GM21717 (cell line): ENCODE results near the gene KRTDAP.

Experiments
- ATAC-seq: cut with Tn5 transposase; IDR thresholded peaks from one replicate; pipeline ENCODE4 v1.9.1; 2021; ENCODE audit warnings: mild to moderate bottlenecking, moderate library complexity; ENCODE audit not compliant: unreplicated experiment

The KRTDAP gene, protein sequence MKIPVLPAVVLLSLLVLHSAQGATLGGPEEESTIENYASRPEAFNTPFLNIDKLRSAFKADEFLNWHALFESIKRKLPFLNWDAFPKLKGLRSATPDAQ

DNA sequence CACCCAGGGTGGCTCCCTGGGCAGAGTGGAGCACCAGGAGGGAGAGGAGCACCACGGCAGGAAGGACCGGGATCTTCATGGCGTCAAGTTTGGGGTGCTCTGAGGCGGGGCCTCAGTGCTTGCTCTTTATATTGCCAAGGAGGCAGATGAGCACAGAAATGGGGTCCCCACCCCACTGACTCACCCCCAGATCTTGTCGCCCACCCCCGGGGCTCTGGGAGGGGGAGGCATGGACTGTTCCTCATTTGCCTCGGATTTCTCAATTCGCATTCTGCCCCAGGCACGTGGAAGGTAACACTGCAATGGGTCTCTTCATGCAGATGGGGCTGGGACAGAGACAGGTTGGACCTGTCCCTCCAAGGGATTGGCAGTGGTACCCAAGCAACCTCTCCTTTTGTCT is at the start of gene KRTDAP:
Gene KRTDAP (minus strand): TSS at position 101 of the 400 bp plus-strand sequence. CDS start 22 bp downstream, at position 79.
- no peak for ATAC-seq

DNA sequence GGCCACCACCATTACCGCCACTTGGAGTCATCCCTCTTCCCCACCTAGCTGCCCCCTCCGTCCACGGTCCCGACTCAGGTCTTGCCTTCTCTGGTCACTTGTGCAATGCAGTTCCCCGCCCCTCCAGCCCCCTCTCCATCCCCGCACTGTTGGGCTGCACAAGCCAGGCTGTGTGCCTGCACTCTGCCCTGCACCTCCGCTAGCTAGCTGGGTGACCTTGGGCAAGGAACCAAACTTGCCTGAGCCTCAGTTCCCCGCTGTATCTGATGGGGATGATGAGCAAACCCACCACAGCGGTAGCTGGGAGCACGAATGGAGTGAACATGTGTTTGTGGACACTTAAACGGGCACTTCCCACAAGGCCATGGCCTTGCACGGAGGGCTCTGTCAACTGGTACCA is 49.6 kb upstream of the KRTDAP start:
- ATAC-seq = no peak

DNA sequence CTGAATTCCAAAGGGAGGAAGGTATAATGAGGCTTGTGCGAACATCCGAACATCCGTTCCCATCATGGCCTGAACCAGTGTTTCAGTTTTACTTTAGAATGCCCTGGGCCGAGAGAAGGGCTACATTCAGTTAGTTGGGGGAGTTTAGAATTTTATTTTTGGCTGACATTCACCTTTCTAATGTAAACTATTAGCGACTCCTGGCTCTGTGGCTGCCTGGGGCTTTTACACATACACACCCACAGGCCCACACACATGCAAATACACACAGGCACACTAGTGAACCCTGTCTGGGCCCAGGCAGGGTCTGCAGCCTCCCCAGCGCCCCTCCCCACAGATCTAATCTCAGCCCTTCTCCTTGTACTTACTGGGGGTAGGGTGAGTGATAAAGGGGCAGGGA is 49.0 kb upstream of the KRTDAP start:
- no peak for ATAC-seq

DNA sequence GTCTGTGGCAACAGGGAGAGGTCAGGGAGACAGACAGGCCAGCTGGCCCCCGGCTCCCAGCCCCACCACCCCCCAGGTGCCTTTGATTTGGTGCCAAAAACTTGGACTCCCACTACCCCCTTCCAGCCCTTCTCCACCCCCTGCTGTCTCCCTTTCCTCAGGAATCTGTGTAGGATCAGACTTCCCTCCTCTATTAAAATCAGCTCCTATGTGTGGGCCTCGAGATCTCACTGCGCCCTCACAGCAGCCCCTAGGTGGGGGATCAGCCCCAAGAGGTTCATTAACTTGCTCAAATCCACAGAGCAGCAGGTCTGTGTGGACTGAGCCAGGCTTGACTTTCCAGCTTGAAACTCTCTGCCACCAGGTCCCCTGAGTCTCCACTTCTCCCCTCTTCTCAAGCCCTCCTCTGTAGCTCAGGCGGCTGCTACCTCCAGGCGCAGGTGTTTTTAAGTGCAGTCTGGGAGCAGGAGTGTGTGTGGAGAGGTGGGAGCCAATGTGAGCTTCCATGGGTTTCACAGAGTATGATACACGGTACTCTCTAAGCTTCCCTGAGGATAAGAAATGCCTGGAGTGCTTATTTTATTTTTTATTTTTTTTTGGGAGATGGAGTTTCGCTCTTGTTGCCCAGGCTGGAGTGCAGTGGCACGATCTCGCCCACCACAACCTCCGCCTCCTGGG is 44.7 kb upstream of the KRTDAP start:
- ATAC-seq = no peak

DNA sequence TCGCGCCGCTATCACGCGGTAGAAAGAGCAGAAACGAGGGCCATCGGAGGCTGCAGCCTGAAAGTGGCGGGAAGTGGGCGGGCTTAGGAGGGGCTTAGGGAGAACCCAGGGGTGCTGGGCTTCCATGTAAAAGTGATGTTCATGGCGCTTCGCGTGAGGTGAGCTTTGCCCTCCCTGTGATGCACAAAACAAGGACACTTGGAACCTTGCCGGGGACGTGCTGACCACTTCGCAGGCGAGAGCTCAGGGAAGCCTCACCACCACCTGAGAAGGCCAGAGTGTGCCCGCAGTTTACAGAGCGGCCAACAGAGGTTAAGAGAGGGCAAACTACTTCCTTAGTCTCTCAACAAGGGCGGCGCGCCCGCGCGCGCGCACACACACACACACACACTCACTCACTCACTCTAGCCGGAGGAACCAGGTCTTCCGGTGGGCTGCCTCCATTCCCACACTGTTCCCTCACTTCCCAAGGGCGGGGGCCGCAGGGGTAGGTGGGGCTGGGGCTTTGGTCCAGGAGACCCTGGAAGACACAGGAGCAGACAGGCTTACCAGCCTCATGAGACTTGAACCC is 43.6 kb upstream of the KRTDAP start:
- no peak for ATAC-seq

DNA sequence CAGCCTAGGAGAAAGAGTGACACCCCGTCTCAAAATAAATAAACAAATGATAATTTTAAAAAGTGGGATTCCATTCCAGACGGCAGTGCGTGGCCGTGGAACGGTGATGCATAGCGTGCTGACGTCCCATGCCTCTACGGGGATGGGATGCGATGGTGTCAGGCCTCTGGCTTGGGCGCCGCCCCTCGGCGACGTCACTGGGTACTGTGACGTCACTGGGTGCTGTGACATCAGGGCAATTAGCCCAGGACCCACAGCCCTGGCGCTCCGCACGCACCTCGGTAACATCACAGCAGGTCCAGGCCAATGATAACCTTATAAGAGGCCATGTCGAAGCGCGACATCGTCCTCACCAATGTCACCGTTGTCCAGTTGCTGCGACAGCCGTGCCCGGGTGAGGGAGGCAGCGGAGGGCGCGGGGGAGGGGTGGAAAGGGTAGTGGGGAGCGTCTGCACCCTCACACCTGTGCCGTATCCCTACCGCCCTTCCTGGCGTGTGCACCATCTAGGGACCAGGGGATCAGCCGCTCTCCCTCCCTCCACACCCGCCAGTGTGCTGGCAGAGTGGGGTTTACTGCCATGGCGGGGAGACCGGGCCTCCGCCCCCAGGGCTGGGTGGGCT is 43.0 kb upstream of the KRTDAP start, which contains the start of gene GAPDHS:
Gene GAPDHS (plus strand): TSS at position 256 of the 621 bp plus-strand sequence. CDS start 72 bp downstream, at position 328.
- no peak for ATAC-seq

DNA sequence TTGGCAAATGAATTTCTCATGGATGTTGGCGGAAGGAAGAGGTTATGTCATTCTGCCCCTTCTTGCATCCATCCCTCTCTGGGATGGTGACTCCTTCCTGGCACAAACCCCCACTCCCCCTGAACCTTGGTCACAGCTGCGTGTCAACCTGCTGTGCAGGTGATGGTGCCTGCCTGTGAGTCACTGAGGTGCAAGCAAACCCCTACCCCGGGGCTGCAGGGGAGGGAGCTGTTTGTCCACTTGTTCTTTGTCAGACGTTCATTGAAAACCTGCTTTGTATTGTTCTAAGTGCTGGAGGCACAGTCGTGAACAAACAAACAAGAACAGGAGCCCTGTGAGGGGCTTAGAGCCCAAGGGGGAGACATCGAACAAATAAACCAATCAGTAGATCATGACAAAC is 41.0 kb upstream of the KRTDAP start:
- no peak for ATAC-seq

DNA sequence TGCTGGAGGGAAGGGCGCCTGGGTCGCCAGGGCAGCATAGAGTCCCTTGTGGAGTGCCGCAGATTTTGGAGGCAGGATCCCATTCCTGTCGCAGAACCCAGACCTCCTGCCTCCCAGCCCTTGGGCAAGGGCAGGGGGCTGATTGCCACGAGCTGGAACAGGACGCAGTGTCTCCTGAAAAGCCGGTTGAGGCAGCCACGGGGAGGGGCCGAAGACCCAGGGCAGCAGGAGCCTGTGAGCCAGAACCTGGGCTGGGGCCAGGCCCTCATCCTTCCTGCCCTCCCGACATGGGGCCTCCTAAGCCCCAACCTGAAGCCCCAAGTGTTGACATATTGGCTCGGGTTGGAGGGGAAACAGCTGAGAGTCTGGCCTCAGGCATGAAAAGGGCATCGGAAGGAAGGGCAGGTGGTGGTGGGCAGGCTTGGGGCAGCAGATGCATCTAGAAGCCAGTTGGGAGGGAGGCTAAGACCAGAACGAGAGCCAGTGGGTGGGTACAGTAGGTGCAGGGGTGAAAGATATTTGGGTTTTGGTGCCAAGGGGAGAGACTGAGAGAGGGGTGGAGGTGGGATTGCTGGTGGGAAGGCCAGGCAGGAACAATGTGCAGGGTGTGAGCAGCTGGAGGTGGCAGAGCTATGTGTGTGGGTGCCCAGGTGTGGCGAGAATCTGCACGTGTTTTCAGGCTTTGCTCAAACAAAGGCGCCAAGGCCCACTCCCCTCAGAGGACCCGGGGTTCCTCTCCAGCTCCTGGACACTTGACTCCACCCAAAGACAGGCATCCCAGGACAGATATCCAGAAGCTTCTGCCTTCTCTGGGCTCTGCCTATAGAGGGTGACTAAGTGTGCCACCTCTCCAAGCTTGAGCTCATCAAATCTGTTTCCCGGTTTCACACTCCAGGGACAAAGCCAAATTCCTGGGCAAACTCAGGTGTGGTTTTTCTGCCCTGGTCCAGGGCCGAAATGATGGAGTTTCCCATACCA is 39.3 kb upstream of the KRTDAP start:
- no peak for ATAC-seq

DNA sequence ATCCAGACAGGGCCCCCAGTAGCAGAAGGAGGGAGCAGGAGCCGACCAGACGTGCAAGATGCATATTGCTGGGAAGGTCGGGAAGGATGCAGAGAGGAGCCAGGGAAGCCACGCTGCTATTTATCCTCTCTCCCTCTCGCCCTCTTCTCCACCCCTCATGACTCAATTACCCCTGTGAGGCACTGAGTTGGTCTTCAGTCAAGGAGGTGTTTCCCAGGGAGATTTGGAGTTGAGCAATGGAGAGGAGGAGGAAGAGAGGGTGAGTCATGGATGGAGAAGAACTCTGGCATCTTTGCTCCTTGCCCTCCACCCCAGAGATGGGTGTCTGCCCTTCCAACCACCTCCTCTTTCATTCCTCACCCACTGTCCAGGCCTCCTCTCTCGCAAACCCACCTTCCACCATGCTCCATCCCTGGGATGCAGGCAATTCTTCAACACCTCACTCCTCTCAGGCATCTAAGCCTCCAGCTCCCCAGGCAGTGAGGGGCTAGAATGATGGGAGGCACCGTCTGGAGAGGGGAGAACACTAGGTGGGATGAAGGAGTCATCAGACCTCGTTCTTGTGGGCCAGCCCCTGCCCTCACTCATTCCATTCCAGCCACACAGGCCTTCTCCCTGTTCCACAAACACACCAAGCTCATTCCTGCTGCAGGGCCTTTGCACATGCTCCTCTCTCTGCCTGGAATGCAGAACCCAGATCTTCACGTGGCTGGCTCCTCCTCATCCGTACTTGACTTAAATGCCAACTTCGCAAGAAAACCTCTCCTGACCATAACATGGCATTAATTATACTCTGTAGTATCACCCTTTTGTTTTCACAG is 38.2 kb upstream of the KRTDAP start, which contains the start of gene SBSN:
Gene SBSN (minus strand): TSS at position 94 of the 821 bp plus-strand sequence. CDS start 30 bp downstream, at position 64.
- ATAC-seq = no peak

DNA sequence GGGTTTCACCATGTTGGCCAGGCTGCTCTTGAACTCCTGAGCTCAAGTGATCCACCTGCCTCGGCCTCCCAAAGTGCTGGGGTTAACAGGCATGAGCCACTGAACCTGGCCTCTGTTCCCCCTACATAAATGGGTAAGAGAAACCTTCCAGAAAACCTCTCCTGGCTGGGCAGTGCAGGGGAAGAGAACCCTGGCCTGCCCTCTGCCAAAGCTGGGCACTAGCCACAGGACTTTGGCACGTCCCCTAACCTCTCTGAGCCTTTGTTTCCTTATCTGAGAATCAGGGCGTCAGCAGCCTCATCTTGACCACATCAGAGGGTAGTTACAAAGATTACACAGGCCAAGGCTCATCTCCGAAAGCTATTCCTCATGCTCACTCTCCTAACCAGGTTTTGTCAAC is 35.6 kb upstream of the KRTDAP start:
- no peak for ATAC-seq

DNA sequence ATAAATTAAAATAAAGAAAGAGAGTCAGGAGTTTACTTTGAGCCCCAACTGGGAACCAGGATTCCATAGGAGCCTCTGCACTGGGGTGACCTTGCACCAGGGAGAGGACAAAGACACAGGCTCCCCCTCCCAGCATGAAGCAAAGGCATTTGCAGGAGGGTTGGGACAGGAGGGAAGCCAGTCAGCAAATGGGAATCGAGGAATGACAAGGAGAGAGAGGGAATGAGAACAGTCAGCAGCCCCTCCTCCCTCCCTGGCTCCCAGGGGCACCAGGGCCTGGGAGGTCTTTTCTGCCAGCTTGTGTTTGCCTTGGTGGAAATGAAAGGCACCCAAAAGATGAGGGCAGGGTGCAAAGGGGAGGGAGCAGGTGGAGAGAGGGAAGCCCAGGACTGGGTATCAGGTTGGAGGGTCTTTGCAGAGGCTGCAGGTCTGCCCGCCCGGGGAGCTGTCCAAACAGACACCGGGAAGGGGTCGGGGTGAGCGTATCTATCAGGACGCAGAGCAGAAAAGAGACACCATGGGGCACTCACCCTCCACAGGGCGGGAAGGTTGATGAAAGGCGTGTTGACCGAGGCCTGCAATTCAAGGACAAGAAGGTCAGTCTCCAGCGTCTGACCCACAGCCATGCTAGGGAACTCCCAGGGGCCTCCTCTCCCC is 34.0 kb upstream of the KRTDAP start:
- ATAC-seq = no peak

DNA sequence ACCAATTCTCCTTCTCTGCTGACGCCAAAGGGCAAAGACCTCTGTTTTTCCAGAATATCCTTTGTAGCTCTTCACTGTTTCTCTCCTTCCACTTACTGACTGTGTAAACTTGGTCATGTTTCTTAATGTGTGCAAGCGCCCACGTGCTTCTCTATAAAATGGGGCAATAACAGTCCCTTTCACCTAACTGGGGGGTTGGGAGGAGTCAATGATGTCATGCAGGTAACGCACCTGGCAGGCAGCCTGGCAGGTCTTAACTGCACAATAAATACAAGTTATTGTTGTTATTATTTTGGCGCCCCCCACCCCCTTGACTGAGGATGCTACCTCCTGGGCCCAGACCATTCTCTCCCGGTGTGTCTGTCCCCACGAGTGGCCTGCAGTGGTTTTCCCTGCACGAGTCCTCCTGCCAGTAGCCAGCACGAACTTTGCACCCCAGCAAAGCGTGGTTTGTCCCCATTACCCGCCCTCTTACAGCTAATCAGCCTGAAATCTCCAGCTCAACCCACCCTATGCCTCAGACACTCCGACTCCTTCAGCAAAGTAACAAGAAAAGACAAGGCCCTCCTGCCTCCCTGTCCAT is 32.6 kb upstream of the KRTDAP start:
- no peak for ATAC-seq

DNA sequence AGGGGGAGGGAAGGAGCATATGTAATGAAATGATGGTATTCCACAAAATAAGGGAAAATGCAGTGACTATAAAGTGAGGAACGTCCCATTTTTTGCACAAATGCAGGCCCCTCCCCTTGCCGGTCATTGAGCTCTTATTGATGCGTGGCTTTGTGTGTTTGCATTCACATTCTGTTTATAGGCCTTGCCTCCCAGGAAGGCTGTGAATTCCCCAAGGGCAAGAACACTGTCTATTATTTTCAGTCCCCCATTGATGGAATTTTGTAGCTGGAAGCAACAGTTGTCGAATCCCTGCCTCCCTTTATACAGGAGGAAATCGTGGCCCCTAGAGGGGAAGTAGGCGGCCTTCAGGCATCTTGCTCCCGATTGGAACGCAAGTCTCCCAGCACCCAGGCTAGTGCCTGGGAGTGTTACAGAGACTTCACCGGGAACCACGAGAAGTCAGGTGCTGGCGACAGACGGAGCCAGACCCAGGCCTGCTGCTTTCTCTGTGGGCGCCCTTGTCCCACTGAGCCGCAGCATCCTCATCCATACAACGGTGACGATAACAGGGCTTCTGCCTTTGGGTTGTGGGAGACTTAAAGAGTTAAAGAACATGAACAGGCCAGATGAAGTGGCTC is 31.0 kb upstream of the KRTDAP start:
- no peak for ATAC-seq

DNA sequence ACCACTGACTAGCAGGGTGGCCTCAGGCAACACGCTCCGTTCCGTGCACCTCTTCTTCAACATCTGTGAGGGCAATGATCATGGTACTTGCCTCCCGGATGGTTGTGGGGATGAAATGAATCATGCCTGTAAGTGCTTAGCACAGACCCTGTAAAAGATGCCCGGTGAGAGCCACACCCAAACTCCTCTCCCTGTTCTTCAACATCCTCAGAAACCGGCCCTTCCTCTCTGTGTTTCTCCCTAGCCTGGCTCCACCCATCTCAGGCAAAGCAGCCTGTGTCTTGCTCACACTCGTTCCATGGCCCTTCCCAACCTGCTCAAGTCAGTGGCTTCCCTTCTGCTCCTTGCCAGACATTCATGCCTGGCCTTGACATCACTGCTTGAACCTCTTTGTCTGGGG is 29.0 kb upstream of the KRTDAP start:
- no peak for ATAC-seq

DNA sequence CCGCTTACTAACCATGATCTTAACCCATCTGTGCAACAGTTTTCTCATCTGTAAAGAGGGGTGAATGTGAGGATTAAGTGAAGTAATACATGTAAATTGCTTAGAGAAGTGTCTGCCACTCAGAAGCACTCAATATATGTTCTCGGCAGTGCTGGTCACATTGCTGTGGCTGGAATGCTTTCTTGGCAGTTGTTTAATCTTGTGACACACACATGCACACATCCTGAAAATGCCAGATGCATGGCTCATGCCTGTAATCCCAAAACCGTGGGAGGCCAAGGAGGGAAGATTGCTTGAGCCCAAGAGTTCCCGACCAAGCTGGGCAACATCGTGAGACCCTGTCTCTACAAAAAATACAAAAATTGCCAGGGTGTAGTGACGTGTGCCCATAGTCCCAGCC is 28.0 kb upstream of the KRTDAP start:
- no peak for ATAC-seq

DNA sequence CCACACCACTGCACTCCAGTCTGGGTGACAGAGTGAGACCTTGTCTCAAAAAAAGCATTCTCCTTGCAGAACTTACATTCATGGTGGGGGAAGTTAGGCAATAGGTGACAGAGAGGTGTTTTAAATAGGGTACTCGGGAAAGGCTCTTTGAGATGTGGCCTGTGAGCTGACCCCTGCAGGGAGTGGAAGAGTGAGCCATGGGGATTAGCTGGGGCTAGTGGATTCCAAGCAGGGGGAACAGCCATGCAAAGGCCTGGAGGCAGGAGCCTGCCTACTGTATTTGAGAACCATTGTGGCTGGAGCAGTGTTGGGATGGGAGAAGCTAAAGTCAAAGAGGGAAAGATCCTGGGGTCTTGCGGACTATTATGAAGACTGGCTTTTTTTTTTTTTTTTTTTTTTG is 27.1 kb upstream of the KRTDAP start:
- no peak for ATAC-seq

DNA sequence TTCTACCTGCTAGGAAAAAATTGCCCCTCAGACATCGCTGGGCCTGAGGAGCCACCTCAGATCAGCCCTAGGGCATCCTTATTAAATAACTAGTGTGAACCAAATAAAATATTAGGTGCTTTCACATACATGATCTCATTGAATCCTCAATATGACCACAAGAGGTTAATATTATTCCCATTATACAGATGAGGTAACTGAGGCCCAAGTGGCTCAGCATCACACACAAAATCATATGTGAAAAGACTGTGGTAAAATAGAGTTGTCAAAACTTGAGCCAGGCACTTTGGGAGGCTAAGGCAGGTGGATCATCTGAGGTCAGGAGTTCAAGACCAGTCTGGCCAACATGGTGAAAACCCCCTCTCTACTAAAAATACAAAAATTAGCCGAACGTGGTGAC is 26.0 kb upstream of the KRTDAP start:
- ATAC-seq = no peak

DNA sequence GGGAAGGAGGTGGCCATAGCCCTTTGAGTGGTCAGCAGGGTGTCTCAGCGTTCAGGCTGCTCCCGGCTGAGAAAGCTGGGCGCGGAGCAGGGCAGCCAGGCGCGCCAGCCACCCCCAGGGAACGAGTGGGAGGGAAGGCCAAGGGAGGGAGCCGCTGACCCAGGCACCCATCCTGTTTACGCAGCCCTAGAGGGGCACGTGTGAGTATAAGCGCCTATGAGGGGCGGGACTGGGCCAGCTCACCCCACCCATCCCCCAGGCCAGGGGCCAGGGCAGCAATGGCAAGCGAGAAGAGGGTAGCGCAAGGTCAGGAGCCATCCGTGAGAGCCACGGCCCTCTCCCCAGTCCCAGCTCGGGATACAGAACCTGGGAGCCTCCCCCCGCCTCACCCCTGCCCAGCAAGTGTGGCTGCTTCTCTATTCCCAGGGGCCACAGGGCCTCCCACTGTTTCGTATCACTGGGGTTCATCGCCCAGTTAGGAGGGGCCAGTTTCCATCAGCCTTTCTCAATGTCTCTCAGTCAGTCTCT is 24.1 kb upstream of the KRTDAP start:
- no peak for ATAC-seq
